Endothelial cell of umbilical vein (primary cell): ENCODE data around the gene SIVA1. TPM values are rescaled to one million over a fixed set of nuclear protein-coding genes. Genes with fewer than 3 reads are reported as not detected.

ENCODE experiments used
- BruUV-seq: library from RNA; stranded (reverse); fragments of 400-500 nt; replicated peaks from 2 replicates; lab custom pipeline; 2021; lab: Mats Ljungman, UMichigan
- CTCF ChIA-PET: fragments of 300-600, 350-600 bp; sonication (Branson Sonifier 250); formaldehyde crosslinking; loops from one replicate; lab custom pipeline; 2021; ENCODE audit warnings: antibody characterized with exemption, inconsistent platforms; lab: Charles Lee
- POLR2A ChIA-PET: fragments of 300-600, 350-600 bp; sonication (Branson Sonifier 250); formaldehyde crosslinking; loops from one replicate; lab custom pipeline; 2021; ENCODE audit warnings: antibody characterized with exemption, inconsistent platforms; lab: Charles Lee
- DNase-seq: peaks from one replicate; pipeline ENCODE4 v3.0.0-alpha.2; 2011; ENCODE audit warnings: low read depth, low spot score
- FAIRE-seq: peaks from 2 replicates; lab custom pipeline; 2011; peaks lifted over from hg19 to GRCh38; lab: Jason Lieb, UNC
- H2AFZ ChIP-seq: 2 replicates; pipeline ENCODE4 v1.6.0; 2012; ENCODE audit warnings: low read depth, low read length, control low read depth, inconsistent platforms
- H3K27ac ChIP-seq: 2 replicates; pipeline ENCODE4 v1.5.1; 2011; ENCODE audit warnings: low read depth, mild to moderate bottlenecking, control low read depth, low read length, moderate library complexity; ENCODE audit not compliant: insufficient read depth
- H3K27me3 ChIP-seq, 2 experiments: 2 replicates each; pipeline versions ENCODE4 v1.6.0 to v1.6.1; 2011; ENCODE audit warnings: low read length in 2 of 2, mixed read lengths in 1 of 2; ENCODE audit not compliant: control insufficient read depth in 2 of 2, insufficient read depth in 2 of 2
- H3K36me3 ChIP-seq, 2 experiments: 2 replicates in 1 of 2; 3 replicates in 1 of 2; pipeline ENCODE4 v1.5.1; 2011; ENCODE audit warnings: low read length in 2 of 2, mild to moderate bottlenecking in 1 of 2, moderate library complexity in 1 of 2; ENCODE audit not compliant: control insufficient read depth in 2 of 2, insufficient read depth in 2 of 2; ENCODE audit errors: extremely low read depth in 1 of 2
- H3K4me1 ChIP-seq: 3 replicates; pipeline ENCODE4 v1.5.1; 2011; ENCODE audit warnings: mild to moderate bottlenecking, low read length; ENCODE audit not compliant: control insufficient read depth, insufficient read depth; ENCODE audit errors: extremely low read depth
- H3K4me2 ChIP-seq: 2 replicates; pipeline ENCODE4 v1.6.1; 2011; ENCODE audit warnings: low read length, control low read depth, mixed read lengths; ENCODE audit not compliant: insufficient read depth
- H3K4me3 ChIP-seq, 3 experiments: fragments of 200-600 bp in 1 of 3; sonication (generic), shearing (Covaris generic) in 1 of 3; replicated peaks in 1 of 3; 2 replicates each; pipeline ENCODE4 v1.5.1; 2011 to 2016; ENCODE audit warnings: control low read depth in 3 of 3, low read length in 3 of 3, mild to moderate bottlenecking in 2 of 3, inconsistent platforms in 1 of 3, low read depth in 1 of 3, moderate library complexity in 1 of 3; ENCODE audit not compliant: insufficient read depth in 1 of 3
- H3K79me2 ChIP-seq: 2 replicates; pipeline ENCODE4 v1.6.0; 2012; ENCODE audit warnings: low read length, inconsistent platforms; ENCODE audit not compliant: control insufficient read depth, insufficient read depth
- H3K9ac ChIP-seq: replicated peaks from 2 replicates; pipeline ENCODE3; 2011; ENCODE audit warnings: low read length, control low read depth; ENCODE audit not compliant: insufficient read depth; ENCODE audit errors: extremely low read depth
- H3K9me1 ChIP-seq: replicated peaks from 3 replicates; pipeline ENCODE4 v1.6.0; 2011; ENCODE audit warnings: mild to moderate bottlenecking, low read length; ENCODE audit not compliant: control insufficient read depth, insufficient read depth; ENCODE audit errors: extremely low read depth
- H3K9me3 ChIP-seq: replicated peaks from 2 replicates; pipeline ENCODE4 v1.5.1; 2012; ENCODE audit warnings: low read length, inconsistent platforms; ENCODE audit not compliant: control insufficient read depth, insufficient read depth
- H4K20me1 ChIP-seq: replicated peaks from 2 replicates; pipeline ENCODE3; 2011; ENCODE audit warnings: mild to moderate bottlenecking, low read length; ENCODE audit not compliant: control insufficient read depth, insufficient read depth; ENCODE audit errors: extremely low read depth
- FOS ChIP-seq: IDR thresholded peaks from 2 replicates; pipeline ENCODE4 v1.6.1; 2011; ENCODE audit warnings: mild to moderate bottlenecking, low read length, moderate library complexity, borderline replicate concordance; ENCODE audit not compliant: insufficient read depth
- MAX ChIP-seq: IDR thresholded peaks from 2 replicates; pipeline ENCODE4 v1.6.1; 2011; ENCODE audit not compliant: insufficient read depth, insufficient read length
- MYC ChIP-seq: IDR thresholded peaks from one replicate; pipeline ENCODE4 v1.6.1; 2011; ENCODE audit warnings: mild to moderate bottlenecking, low read depth, low read length
- POLR2A ChIP-seq: IDR thresholded peaks from 2 replicates; pipeline ENCODE4 v1.6.1; 2012; ENCODE audit warnings: low read depth, mild to moderate bottlenecking, control low read depth, low read length
- POLR2AphosphoS5 ChIP-seq: IDR thresholded peaks from 2 replicates; pipeline ENCODE4 v1.6.1; 2012; ENCODE audit warnings: low read depth, mild to moderate bottlenecking, control low read depth, low read length, moderate library complexity; ENCODE audit not compliant: insufficient read depth
- dilution Hi-C: fragments of 300-500 bp; cut with MboI; formaldehyde crosslinking; loops from one replicate; pipeline ENCODE4 v1.15.0; 2019; ENCODE audit warnings: low sequenced_read_pairs; ENCODE audit not compliant: extremely low pct_ligation_motif_present
- intact Hi-C: fragments of 100-400 bp; cut with micrococcal nuclease; formaldehyde crosslinking; loops from one replicate; pipeline ENCODE4 v1.10.0; 2022
- polyA plus RNA-seq, 4 experiments: library from polyadenylated mRNA; depleted of rRNA in 3 of 4; stranded (reverse) in 3 of 4; unstranded in 1 of 4; fragments of >200 nt; gene quantifications; 2 replicates each; pipeline versions ENCODE4 v1.2.1 to v1.2.3, GENCODE V29; 2011 to 2012; ENCODE audit warnings: missing spikeins in 1 of 4
- total RNA-seq: library from RNA; stranded (reverse); gene quantifications from 2 replicates; pipeline ENCODE4 v1.2.3, GENCODE V29; 2021

Gene SIVA1
- total and polyA plus RNA-seq, 2 donors (not counting 3 experiments of a cell fraction or from before 2014, with no cell fraction given) = 101 to 299 TPM

GRCh38 chr14:104707608-104708595 lies 45.0 kb upstream of the SIVA1 start:
- BruUV-seq = TSS peak; percentile 16
- Histone ChIP-seq H3K9me3 (no peaks in the 10 kb centered on the region), H3K4me2 (no peak overlapping the region), H3K27ac (no peak overlapping the region), H4K20me1 (no peaks in the 10 kb centered on the region), H3K4me3 (no peak overlapping the region), H3K27me3 (no peaks in the 10 kb centered on the region), H3K79me2 (no peaks in the 10 kb centered on the region), H2AFZ (no peak overlapping the region), H3K9ac (no peak overlapping the region), H3K9me1 (no peaks in the 10 kb centered on the region), H3K4me1 (no peaks in the 10 kb centered on the region), H3K36me3 (peaks cover 14 to 32% of the 10 kb centered on the region in 2 experiments)
- dilution Hi-C loops (no loop called here), intact Hi-C loops (loop anchor here (1.0 kb wide), 2 partner anchors 43 to 58 kb away; no protein-coding TSS in a partner anchor)
- FAIRE-seq (no peak), DNase-seq (no peak)
- CTCF ChIA-PET = interaction anchor here (0.7 to 2.2 kb wide), 10 partner anchors 26 to 60 kb away, joined by 3 to 30 read pairs (median 5); no protein-coding TSS in a partner anchor
- POLR2A ChIA-PET = no interaction called here
- TF ChIP-seq FOS (no peak), MAX (no peak), POLR2AphosphoS5 (no peak), MYC (no peak), POLR2A (no peak)
